ENCODE results near the gene PDHB. TPM values are rescaled to one million over a fixed set of nuclear protein-coding genes. Genes with fewer than 3 reads are reported as not detected.

Gene PDHB
- total and polyA plus RNA-seq, 10 of the 15 experiments (the other 5 are each of a cell fraction or from before 2014, with no cell fraction given) = 62.9 to 224 (median 93.2) TPM

GRCh38 chr3:58425782-58426181 is 7.8 kb downstream of the PDHB start:
- no peak overlapping the region for H3K27ac ChIP-seq (ENCODE audit: control insufficient read depth, insufficient read depth)
- H3K4me1 ChIP-seq (ENCODE audit: control insufficient read depth, insufficient read depth, low read length) = peaks cover 18% of the 10 kb centered on the region
- 50% methylated on average over 2 of the region's 2 CpGs for WGBS (ENCODE audit: insufficient coverage, insufficient replicate concordance, low lambda C conversion rate, missing lambda C conversion rate)
- in situ Hi-C loops (cut with MboI) (no loop called here), intact Hi-C loops (cut with micrococcal nuclease; ENCODE audit: unreplicated experiment) (no loop called here)
- SMC1A ChIA-PET (ENCODE audit: uncharacterized antibody, unreplicated experiment) = interaction anchor here (0.7 to 1.8 kb wide), 3 partner anchors 32 to 90 kb away, joined by 3 read pairs; no protein-coding TSS in a partner anchor
- H3K36me3 ChIP-seq (ENCODE audit: control insufficient read depth in 2 of 2, insufficient read depth in 2 of 2, low read length in 1 of 2) = peaks cover 6 to 27% of the 10 kb centered on the region in 2 experiments
- DNase-seq (ENCODE audit: low read depth, low spot score) = no peak
- FAIRE-seq = no peak
- TF ChIP-seq TBL1XR1 (IDR thresholded peaks at IDR 0.05; ENCODE audit: low read depth, low read length) = no peak
- TF ChIP-seq KDM1A (IDR thresholded peaks at IDR 0.05; ENCODE audit: borderline replicate concordance) = no peak
- TF ChIP-seq ZNF592 (IDR thresholded peaks at IDR 0.05) = no peak
- TF ChIP-seq NFIC (IDR thresholded peaks at IDR 0.05; ENCODE audit: low read depth, low read length) = no peak
- no peak for TF ChIP-seq EED (IDR thresholded peaks at IDR 0.05; ENCODE audit: low read depth)
- no peak overlapping the region for H3K4me3 ChIP-seq
- POLR2A ChIA-PET = no interaction called here
- no peaks in the 10 kb centered on the region for H3K9me3 ChIP-seq (replicated peaks; ENCODE audit: control insufficient read depth, insufficient read depth, low read length)
- BruUV-seq (replicated peaks) = no TSS peak
- no peak overlapping the region for H3K4me2 ChIP-seq (ENCODE audit: control insufficient read depth, insufficient read depth)
- ATAC-seq = no peak
- CTCF ChIA-PET = interaction anchor here (0.6 to 1.2 kb wide), 4 partner anchors 34 to 260 kb away, joined by 3 to 4 read pairs (median 3); no protein-coding TSS in a partner anchor
- H4K20me1 ChIP-seq (ENCODE audit: control insufficient read depth, insufficient read depth) = no peaks in the 10 kb centered on the region; the same call in 1 of the 2 replicates
- H2AFZ ChIP-seq (ENCODE audit: control insufficient read depth, low read depth, low read length) = no peak overlapping the region
- no peak overlapping the region for H3K9ac ChIP-seq (ENCODE audit: control insufficient read depth, insufficient read depth, low read length)
- RAD21 ChIA-PET (ENCODE audit: unreplicated experiment) = no interaction called here
- H3K79me2 ChIP-seq (ENCODE audit: control insufficient read depth, insufficient read depth, low read length) = no peaks in the 10 kb centered on the region
- H3K27me3 ChIP-seq (replicated peaks in 1 of 2; ENCODE audit: control insufficient read depth in 2 of 2, insufficient read depth in 2 of 2, low read length in 1 of 2) = no peaks in the 10 kb centered on the region

Measured in GM12878 (cell line).